ENCODE data around the gene SYN1.

Gene SYN1

GRCh38 chrX:47572773-47573340 lies 46.8 kb downstream of the SYN1 start:
- DNase-seq (ENCODE audit: low read depth in 3 of 3), result no peak

- no peak for DNase-seq (ENCODE audit: low read depth in 3 of 3)
These were observed 47.8 kb downstream of the SYN1 start for GRCh38 chrX:47571896-47572295.

- DNase-seq (ENCODE audit: low read depth in 3 of 3), result no peak
These were observed 48.4 kb downstream of the SYN1 start for GRCh38 chrX:47571215-47571614.

- DNase-seq (ENCODE audit: low read depth in 3 of 3), result no peak
These were observed 48.9 kb downstream of the SYN1 start for GRCh38 chrX:47570794-47571193.

GRCh38 chrX:47568656-47569295 lies 50.9 kb downstream of the SYN1 start:
- no peak for DNase-seq (ENCODE audit: low read depth in 3 of 3)

GRCh38 chrX:47566841-47567240 lies 52.8 kb downstream of the SYN1 start:
- DNase-seq (ENCODE audit: low read depth in 3 of 3), result no peak

- no peak for DNase-seq (ENCODE audit: low read depth in 3 of 3)
These were observed 55.1 kb downstream of the SYN1 start for GRCh38 chrX:47564438-47565085.

- DNase-seq (ENCODE audit: low read depth in 3 of 3), result no peak
These were observed 55.8 kb downstream of the SYN1 start for GRCh38 chrX:47563801-47564315.

GRCh38 chrX:47562615-47563243 lies 56.9 kb downstream of the SYN1 start:
- DNase-seq (ENCODE audit: low read depth in 3 of 3), result no peak

- DNase-seq (ENCODE audit: low read depth in 3 of 3), result no peak
These were observed 58.0 kb downstream of the SYN1 start for GRCh38 chrX:47561659-47562151.

- peak; percentile 75 to 93 (median 91) for DNase-seq (ENCODE audit: low read depth in 3 of 3)
These were observed 58.6 kb downstream of the SYN1 start, which contains the start of gene ARAF for GRCh38 chrX:47560934-47561658. TSS of gene ARAF (plus strand) at chrX:47561205. CDS start at chrX:47562968, 1,763 bp downstream.

GRCh38 chrX:47560179-47560933 lies 59.3 kb downstream of the SYN1 start:
- no peak for DNase-seq (ENCODE audit: low read depth in 3 of 3)

- no peak for DNase-seq (ENCODE audit: low read depth in 3 of 3)
These were observed 61.2 kb downstream of the SYN1 start for GRCh38 chrX:47558436-47558835.

- peak; percentile 46 to 71 (median 65) for DNase-seq (ENCODE audit: low read depth in 3 of 3)
These were observed 63.5 kb downstream of the SYN1 start for GRCh38 chrX:47556045-47556623.

GRCh38 chrX:47543496-47543895 lies 76.2 kb downstream of the SYN1 start:
- no peak for DNase-seq (ENCODE audit: low read depth in 3 of 3)

GRCh38 chrX:47540754-47541538 lies 78.7 kb downstream of the SYN1 start:
- DNase-seq (ENCODE audit: low read depth in 3 of 3), result no peak

- no peak for DNase-seq (ENCODE audit: low read depth in 3 of 3)
These were observed 79.8 kb downstream of the SYN1 start for GRCh38 chrX:47539860-47540259.

GRCh38 chrX:47530049-47530448 lies 89.6 kb downstream of the SYN1 start:
- DNase-seq (ENCODE audit: low read depth in 3 of 3), result no peak

- DNase-seq (ENCODE audit: low read depth in 3 of 3), result no peak
These were observed 90.1 kb downstream of the SYN1 start for GRCh38 chrX:47529548-47529947.

GRCh38 chrX:47523713-47524166 lies 95.9 kb downstream of the SYN1 start:
- no peak for DNase-seq (ENCODE audit: low read depth in 3 of 3)
